Measurements from ENCODE around the gene APCDD1. TPM values are rescaled to one million over a fixed set of nuclear protein-coding genes. Genes with fewer than 3 reads are reported as not detected.
A peak's percentile ranks its signal among the peaks of the same experiment; 100 is the strongest.

Gene APCDD1
- total RNA-seq, 1 donor from 2014 or later: 110 TPM

- Mint-ChIP-seq H3K4me1 (ENCODE audit: unreplicated experiment) (peaks cover 19% of the 10 kb centered on the region), H3K36me3 (peaks cover 37% of the 10 kb centered on the region), H3K27me3 (no peaks in the 10 kb centered on the region), H3K9me3 (no peaks in the 10 kb centered on the region), H3K4me3 (no peak overlapping the region), H3K27ac (no peak overlapping the region)
- no peak for TF ChIP-seq CTCF (conservative IDR thresholded peaks at IDR 0.05)
- DNase-seq (ENCODE audit: extremely low spot score, unreplicated experiment): no peak
These were observed 17.1 kb downstream of the APCDD1 start for GRCh38 chr18:10471574-10471973.

GRCh38 chr18:10473132-10473531 is 18.7 kb downstream of the APCDD1 start:
- Mint-ChIP-seq H3K27me3 (no peaks in the 10 kb centered on the region), H3K9me3 (no peaks in the 10 kb centered on the region), H3K4me3 (no peak overlapping the region), H3K36me3 (peaks cover 37% of the 10 kb centered on the region), H3K27ac (no peak overlapping the region), H3K4me1 (ENCODE audit: unreplicated experiment) (peaks cover 25% of the 10 kb centered on the region)
- no peak for DNase-seq (ENCODE audit: extremely low spot score, unreplicated experiment)
- no peak for TF ChIP-seq CTCF (conservative IDR thresholded peaks at IDR 0.05)

- no peak for TF ChIP-seq CTCF (conservative IDR thresholded peaks at IDR 0.05)
- DNase-seq (ENCODE audit: extremely low spot score, unreplicated experiment): no peak
- Mint-ChIP-seq H3K27ac (no peak overlapping the region), H3K4me1 (ENCODE audit: unreplicated experiment) (peaks cover 25% of the 10 kb centered on the region), H3K27me3 (no peaks in the 10 kb centered on the region), H3K36me3 (peaks cover 42% of the 10 kb centered on the region), H3K9me3 (no peaks in the 10 kb centered on the region), H3K4me3 (no peak overlapping the region)
These were observed 19.9 kb downstream of the APCDD1 start for GRCh38 chr18:10474309-10474708.

GRCh38 chr18:10475276-10475653 is 20.8 kb downstream of the APCDD1 start:
- H3K9me3 Mint-ChIP-seq: no peaks in the 10 kb centered on the region
- H3K4me3 Mint-ChIP-seq: no peak overlapping the region
- H3K4me1 Mint-ChIP-seq (ENCODE audit: unreplicated experiment): peaks cover 22% of the 10 kb centered on the region
- peak overlapping the region; percentile 8 for H3K27ac Mint-ChIP-seq
- no peaks in the 10 kb centered on the region for H3K27me3 Mint-ChIP-seq
- DNase-seq (ENCODE audit: extremely low spot score, unreplicated experiment): no peak
- H3K36me3 Mint-ChIP-seq: peaks cover 43% of the 10 kb centered on the region
- TF ChIP-seq CTCF (conservative IDR thresholded peaks at IDR 0.05): no peak

GRCh38 chr18:10475654-10476291 is 21.3 kb downstream of the APCDD1 start:
- H3K4me3 Mint-ChIP-seq: no peak overlapping the region
- H3K9me3 Mint-ChIP-seq: no peaks in the 10 kb centered on the region
- no peaks in the 10 kb centered on the region for H3K27me3 Mint-ChIP-seq
- TF ChIP-seq CTCF (conservative IDR thresholded peaks at IDR 0.05): no peak
- H3K36me3 Mint-ChIP-seq: peaks cover 40% of the 10 kb centered on the region
- DNase-seq (ENCODE audit: extremely low spot score, unreplicated experiment): no peak
- peaks cover 22% of the 10 kb centered on the region for H3K4me1 Mint-ChIP-seq (ENCODE audit: unreplicated experiment)
- H3K27ac Mint-ChIP-seq: peak overlapping the region; percentile 16

Measured in type B pancreatic cell (in vitro differentiated cells).